ENCODE measurements around the gene SPATS1. TPM values are rescaled to one million over a fixed set of nuclear protein-coding genes. Genes with fewer than 3 reads are reported as not detected.
A peak's percentile ranks its signal among the peaks of the same experiment; 100 is the strongest.
"Not testable (repeated sequence)": the region's sequence is repeated elsewhere in the genome, so short reads cannot be mapped to it uniquely, and the experiment has no call there.

The SPATS1 gene
- total and polyA plus RNA-seq, 12 donors, result not detected

DNA sequence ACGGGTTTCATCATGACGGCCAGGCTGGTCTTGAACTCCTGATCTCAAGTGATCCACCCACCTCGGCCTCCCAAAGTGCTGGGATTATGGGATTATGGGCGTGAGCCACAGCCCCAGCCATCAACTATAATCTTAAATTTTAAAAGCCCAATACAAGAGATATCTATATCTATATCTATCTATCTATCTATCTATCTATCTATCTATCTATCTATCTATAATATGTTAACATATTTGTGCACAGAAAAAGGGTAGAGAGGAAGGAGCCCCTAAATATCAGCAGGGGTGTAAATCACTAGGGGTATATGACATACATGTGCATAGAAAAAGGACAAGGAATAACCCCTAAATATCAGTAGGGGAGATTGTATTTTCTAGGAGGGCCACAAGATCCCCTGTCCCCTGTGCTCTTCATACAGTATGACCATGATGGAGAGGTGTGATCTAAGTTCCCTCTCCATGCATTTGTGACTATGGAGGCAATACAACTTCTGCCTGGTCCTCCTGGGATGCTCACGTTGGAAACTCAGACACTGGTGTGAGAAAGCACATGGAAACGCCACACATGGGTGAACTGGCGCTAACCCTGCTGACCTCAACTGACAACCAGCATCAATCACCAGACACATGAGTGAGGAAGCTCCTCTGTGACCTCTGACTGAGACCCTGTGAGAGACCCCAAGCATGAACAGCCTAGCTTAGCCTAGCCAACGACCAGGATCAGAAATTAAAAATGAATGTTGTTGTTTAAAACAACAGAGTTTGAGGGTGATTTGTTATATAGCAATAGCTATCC lies 1.2 kb upstream of the SPATS1 start:
- Histone ChIP-seq H3K9me3 (no peaks in the 10 kb centered on the region), H3K36me3 (no peaks in the 10 kb centered on the region), H3K27me3 (peaks cover 0 to 56% (median 13%) of the 10 kb centered on the region in 7 donors), H3K4me3 (no peak overlapping the region), H3K4me1 (peaks cover 0 to 13% (median 5%) of the 10 kb centered on the region in 9 donors), H3K27ac (no peak overlapping the region)
- intact Hi-C loops (cut with DNase I), result no loop called here
- TF ChIP-seq, protein P1, sequence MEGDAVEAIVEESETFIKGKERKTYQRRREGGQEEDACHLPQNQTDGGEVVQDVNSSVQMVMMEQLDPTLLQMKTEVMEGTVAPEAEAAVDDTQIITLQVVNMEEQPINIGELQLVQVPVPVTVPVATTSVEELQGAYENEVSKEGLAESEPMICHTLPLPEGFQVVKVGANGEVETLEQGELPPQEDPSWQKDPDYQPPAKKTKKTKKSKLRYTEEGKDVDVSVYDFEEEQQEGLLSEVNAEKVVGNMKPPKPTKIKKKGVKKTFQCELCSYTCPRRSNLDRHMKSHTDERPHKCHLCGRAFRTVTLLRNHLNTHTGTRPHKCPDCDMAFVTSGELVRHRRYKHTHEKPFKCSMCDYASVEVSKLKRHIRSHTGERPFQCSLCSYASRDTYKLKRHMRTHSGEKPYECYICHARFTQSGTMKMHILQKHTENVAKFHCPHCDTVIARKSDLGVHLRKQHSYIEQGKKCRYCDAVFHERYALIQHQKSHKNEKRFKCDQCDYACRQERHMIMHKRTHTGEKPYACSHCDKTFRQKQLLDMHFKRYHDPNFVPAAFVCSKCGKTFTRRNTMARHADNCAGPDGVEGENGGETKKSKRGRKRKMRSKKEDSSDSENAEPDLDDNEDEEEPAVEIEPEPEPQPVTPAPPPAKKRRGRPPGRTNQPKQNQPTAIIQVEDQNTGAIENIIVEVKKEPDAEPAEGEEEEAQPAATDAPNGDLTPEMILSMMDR (IDR thresholded peaks at IDR 0.05), result no peak
- ATAC-seq, result no peak
- WGBS, 2 donors, result 71 to 72% methylated on average over 8 of the region's 8 CpGs
- no peak for DNase-seq

DNA sequence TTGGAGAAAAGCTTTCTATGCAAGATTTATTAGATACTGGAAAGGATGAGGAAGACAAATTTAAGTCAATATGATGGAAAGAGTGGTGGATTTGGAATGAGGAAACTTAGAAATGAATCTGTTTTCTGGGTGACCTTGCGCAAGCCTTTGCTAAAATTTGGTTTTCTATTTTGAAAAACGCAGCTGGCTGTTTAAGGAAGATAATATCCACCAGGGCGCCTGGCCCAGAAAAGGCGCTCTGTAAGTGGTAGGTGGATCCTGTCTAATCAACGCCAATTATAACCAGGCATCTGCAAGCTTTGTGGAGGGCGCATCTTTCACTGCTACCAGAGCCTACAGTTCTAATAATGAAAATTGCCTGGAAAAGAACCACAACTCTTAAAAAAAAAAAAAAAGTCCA lies 398 bp upstream of the SPATS1 start:
- H3K36me3 ChIP-seq, result no peaks in the 10 kb centered on the region
- H3K4me3 ChIP-seq, result peak overlapping the region in 9 of 10 donors; percentile 3 to 51 (median 38)
- H3K9me3 ChIP-seq, result no peaks in the 10 kb centered on the region
- TF ChIP-seq, protein P1 (IDR thresholded peaks at IDR 0.05), result no peak
- H3K4me1 ChIP-seq, result peaks cover 0 to 13% (median 5%) of the 10 kb centered on the region in 9 donors
- intact Hi-C loops (cut with DNase I), result no loop called here
- H3K27me3 ChIP-seq, result peaks cover 0 to 60% (median 16%) of the 10 kb centered on the region in 7 donors
- WGBS, 2 donors, result 31 to 33% methylated on average over 6 of the region's 6 CpGs
- peak in 6 of 8 donors; percentile 22 to 74 (median 47) for ATAC-seq
- DNase-seq, result no peak
- H3K27ac ChIP-seq, result peak overlapping the region in 1 of 10 donors; percentile 12

DNA sequence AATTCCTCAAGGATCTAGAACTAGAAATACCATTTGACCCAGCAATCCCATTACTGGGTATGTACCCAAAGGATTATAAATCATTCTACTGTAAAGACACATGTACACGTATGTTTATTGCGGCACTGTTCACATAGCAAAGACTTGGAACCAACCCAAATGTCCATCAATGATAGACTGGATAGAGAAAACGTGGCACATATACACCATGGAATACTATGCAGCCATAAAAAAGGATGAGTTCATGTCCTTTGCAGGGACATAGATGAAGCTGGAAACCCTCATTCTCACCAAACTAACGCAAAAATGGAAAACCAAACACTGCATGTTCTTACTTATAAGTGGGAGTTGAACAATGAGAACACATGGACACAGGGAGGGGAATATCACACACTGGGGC lies 4.4 kb downstream of the SPATS1 start:
- ATAC-seq; intact Hi-C loops (cut with DNase I); H3K9me3 ChIP-seq; H3K27ac ChIP-seq; DNase-seq; H3K4me3 ChIP-seq; H3K36me3 ChIP-seq: not testable (repeated sequence)
- Histone ChIP-seq H3K4me1 (peaks cover 0 to 11% (median 5%) of the 10 kb centered on the region in 9 donors), H3K27me3 (peaks cover 0 to 44% (median 16%) of the 10 kb centered on the region in 7 donors)
- WGBS, 2 donors, result 80% methylated on average over 4 of the region's 4 CpGs

DNA sequence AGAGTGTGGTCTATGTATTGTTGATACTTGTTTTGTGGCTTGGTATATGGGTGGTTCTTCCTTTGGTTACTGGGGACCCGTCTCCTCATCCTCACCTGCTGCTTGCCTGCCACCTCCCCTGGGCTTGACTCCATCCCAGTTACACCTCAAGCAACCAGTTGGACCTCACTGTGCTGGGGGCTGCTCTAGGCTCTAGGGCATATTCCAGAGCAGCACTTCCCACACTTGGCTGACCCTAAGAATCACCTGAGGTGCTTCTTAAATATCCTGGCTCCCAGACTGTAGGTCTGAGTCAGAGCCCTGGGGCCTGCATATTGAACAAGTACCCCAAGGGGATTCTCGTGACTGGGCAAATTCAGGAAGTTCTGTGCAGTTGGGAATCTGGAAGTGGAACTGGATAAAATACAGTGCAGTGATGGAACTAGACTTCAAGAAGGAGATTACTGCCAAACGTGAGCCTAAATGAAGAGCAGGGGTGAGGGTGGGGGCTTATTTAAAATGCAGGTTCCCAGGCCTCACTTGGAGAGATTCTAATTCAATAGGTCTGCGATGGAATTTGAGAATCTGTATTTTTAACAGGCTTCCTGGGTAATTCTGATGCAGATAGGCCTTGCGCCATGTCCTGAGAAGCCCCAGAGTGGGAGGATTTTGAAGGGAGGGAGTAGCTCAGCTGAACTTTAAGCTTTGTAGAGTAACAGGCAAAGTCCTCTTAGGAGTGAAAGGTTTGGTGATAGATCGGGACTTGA lies 7.6 kb downstream of the SPATS1 start:
- Histone ChIP-seq H3K4me3 (no peak overlapping the region), H3K27ac (no peak overlapping the region), H3K36me3 (no peaks in the 10 kb centered on the region), H3K4me1 (no peaks in the 10 kb centered on the region), H3K9me3 (no peaks in the 10 kb centered on the region), H3K27me3 (peaks cover 0 to 13% (median 0%) of the 10 kb centered on the region in 7 donors)
- no peak for DNase-seq
- TF ChIP-seq, protein P1 (IDR thresholded peaks at IDR 0.05), result no peak
- 70 to 72% methylated on average over 6 of the region's 6 CpGs for WGBS, 2 donors
- no peak for ATAC-seq
- intact Hi-C loops (cut with DNase I), result no loop called here

DNA sequence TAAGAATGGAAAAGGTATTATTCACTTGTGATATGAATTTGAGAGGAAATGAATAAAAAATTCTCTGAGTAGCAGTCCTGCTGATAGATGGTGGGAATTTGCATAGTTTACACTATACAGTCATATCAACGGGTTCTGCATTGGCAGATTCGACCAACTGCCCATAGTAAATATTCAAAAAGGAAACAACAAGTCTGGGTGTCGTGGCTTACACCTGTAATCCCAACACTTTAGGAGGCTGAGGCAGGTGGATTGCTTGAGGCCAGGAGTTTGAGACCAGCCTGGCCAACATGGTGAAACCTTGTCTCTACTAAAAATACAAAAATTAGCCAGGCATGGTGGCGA lies 8.2 kb downstream of the SPATS1 start:
- ATAC-seq; H3K4me1 ChIP-seq; DNase-seq; H3K4me3 ChIP-seq; intact Hi-C loops (cut with DNase I); H3K27me3 ChIP-seq; H3K9me3 ChIP-seq; H3K27ac ChIP-seq; H3K36me3 ChIP-seq: not testable (repeated sequence)
- 81 to 86% methylated on average over 4 of the region's 4 CpGs for WGBS, 2 donors
